HG03280 (cell line): Measurements from ENCODE around the gene ZER1.
"Not testable (repeated sequence)": the region's sequence is repeated elsewhere in the genome, so short reads cannot be mapped to it uniquely, and the experiment has no call there.

Experiments
- ATAC-seq: cut with Tn5 transposase; IDR thresholded peaks from one replicate; pipeline ENCODE4 v1.9.1; 2021; ENCODE audit warnings: mild to moderate bottlenecking, moderate library complexity; ENCODE audit not compliant: unreplicated experiment

ZER1 gene

DNA sequence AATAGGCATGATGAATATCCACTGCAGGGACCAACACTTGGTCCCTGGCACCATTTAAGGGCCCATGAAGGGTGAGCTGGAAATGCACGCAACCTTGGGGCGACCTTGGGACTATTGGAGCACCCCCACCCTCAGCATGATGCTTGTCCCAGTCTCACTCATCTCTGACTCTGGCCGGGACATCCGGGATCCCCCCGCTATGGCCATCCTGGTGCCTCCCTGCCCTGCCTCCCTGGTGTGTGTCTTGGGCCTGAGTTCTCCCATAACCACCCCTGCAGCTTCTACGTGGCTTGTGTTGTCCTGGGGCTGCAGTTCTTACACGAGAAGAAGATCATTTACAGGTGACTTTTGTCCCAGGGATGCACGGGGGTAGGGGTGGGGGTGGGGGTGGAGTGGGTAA is 53.7 kb downstream of the ZER1 start:
- ATAC-seq = no peak

DNA sequence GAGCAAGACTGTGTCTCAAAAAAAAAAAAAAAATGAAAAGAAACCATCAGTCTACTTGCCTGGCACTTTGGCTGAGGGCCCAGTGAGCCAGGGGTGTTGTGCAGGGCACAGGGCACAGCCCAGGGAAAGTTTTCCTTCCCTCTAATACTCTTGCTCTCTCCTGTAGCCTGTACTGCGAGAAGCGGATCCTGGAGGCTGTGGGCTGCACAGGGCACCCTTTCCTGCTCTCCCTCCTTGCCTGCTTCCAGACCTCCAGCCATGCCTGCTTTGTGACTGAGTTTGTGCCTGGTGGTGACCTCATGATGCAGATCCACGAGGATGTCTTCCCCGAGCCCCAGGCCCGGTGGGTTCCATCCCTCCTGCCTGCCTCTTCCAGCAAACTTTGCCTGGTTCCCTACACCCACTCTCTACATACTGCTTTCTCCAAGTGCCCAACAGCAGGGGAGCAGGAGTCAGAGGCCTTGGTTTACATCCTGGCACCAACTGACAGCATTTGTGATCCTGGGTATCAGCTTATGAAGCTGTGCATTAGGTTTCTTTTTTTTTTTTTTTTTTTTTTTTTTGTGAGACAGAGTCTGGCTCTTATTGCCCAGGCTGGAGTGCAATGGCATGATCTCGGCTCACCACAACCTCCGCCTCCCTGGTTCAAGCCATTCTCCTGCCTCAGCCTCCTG is 55.0 kb downstream of the ZER1 start:
- ATAC-seq = no peak

DNA sequence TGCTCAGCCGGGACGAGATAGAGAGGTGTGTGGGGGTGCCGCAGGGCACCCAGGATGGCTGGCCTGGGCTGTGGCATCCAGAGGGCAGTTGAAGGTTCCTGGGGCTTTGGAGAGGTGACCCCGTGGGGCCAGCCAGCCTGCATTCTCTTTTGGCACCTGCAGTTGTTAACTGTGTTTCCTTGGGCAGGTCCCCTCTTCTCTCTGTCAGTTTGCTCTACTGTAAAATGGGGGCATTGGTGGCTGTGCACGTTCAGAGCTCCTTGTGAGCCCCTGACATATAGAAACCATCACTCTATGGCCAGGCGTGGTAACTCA is 56.3 kb downstream of the ZER1 start:
- no peak for ATAC-seq

- no peak for ATAC-seq
These were observed 56.9 kb downstream of the ZER1 start for GRCh38 chr9:128714586-128715435.

GRCh38 chr9:128713941-128714573 is 57.7 kb downstream of the ZER1 start:
- no peak for ATAC-seq

DNA sequence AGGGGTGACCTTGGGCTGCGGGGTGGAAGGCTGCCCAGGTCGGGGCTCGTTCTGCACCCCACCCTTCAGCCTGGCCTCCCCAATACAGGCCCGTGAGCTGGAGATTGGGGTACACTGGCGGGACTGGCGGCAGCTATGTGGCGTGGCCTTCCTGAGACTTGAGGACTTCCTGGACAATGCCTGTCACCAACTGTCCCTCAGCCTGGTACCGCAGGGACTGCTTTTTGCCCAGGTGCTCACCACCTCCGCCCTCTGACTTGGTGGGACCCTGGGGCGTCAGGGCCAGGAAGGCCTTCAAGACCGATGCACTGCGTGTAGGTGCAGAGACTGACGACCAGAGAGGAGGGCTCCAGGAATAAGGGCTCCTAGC is 58.3 kb downstream of the ZER1 start:
- no peak for ATAC-seq

DNA sequence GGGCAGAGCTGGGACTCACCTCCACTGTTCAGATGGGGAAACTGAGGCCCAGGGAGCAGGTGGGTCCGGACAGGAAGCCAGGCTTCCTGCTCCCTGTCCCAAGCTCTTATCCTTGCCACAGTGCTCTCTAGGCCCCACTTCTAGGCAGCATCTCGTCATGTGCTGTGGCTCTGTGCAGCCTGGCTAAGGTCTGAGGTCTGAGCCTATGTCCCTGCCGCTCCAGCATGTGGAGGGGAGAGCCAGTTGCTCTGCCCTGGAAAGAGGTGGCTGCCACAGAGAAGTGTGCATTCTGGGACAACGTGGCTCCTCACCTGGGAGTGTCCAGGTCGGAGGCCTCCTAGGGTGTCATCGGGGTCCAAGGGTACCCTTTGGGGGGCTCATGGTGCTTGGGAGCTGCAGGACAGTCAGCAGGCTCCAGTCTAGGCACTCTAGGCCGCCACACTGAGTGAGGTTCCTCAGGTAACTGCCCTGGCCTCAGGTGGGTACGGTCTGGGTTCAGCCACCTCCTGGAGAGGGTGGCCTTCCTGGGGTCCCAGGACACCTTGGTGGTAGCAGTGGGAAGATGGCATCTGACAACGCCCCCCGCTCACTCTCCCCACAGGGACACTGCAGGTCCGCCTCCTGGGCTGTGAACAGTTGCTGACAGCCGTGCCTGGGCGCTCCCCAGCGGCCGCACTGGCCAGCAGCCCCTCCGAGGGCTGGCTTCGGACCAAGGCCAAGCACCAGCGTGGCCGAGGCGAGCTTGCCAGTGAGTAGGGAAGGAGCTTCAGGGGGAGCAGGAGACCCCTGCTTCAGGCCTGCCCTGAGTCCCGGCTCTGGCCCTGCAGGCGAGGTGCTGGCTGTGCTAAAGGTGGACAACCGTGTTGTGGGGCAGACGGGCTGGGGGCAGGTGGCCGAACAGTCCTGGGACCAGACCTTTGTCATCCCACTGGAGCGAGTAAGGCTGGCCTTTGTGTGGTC is 59.0 kb downstream of the ZER1 start:
- no peak for ATAC-seq

DNA sequence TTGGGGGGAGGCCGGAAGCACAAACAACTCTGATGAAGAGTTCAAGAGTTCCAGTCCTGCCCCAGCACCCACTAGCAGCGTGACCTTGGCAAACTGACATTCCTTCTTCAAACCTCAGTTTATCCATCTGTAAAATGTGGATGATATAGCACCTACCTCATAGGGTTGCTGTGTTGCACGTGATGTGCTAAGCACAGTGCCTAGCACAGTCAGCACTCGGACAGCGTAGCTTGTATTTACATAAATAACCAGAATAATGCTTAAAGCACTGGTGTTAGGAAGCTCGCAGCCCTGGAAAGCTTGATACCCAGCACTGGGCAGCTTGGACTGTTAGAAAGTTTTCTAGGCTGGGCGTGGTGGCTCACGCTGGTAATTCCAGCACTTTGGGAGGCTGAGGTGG is 64.3 kb downstream of the ZER1 start:
- ATAC-seq = no peak

DNA sequence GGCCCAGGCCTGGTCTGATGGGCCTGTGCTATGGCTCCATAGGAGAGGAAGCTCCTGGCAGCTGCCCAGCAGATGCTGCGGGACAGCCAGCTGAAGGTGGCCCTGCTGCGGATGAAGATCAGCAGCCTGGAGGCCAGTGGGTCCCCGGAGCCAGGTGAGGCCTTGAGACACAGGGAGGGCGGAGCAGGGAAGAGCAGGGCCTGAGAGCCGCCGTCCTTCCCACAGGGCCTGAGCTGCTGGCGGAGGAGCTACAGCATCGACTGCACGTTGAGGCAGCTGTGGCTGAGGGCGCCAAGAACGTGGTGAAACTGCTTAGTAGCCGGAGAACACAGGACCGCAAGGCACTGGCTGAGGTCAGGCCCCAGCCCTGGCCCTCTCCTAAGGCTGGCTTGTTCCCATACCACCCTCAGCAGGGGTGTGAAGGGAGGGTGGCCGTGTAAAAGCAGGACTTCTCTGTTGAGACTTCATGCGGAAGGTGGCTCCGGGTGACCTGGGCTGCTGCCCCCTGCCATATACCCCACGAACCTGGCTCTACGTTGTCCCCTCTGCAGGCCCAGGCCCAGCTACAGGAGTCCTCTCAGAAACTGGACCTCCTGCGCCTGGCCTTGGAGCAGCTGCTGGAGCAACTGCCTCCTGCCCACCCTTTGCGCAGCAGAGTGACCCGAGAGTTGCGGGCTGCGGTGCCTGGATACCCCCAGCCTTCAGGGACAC is 64.9 kb downstream of the ZER1 start:
- no peak for ATAC-seq

DNA sequence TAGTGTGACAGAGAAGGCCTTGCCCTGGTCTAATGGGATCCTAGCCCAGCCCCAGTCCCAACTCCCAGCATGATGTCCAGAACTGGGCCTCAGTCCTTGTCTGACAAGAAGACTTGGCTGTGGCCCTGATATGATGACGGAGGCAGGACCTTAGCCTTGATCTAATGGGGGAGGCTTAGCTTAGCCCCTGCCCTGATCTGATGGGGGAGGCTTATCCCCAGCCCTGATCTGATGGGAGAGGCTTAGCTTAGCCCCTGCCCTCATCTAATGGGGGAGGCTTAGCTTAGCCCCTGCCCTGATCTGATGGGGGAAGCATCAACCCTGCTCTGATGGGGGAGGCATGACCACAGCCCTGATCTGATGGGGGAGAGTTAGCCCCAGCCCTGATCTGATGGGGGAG is 65.7 kb downstream of the ZER1 start:
- ATAC-seq = no peak

GRCh38 chr9:128705051-128705965 is 66.4 kb downstream of the ZER1 start:
- no peak for ATAC-seq

DNA sequence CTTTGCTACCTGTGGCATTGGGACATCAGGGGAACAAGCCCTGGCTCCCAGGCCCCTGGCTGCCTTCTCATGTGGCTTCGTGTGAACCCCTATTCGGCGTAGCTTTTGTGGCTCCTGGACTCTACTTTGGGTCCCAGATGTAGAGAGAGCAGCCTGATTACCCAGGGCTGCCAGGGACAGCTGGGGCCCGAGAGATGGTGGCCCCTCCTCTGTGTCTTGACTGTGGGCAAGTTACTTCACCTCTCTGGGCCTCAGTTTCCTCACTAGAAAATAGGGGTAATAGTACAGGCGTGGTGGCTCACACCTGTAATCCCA is 67.4 kb downstream of the ZER1 start:
- ATAC-seq = no peak

- no peak for ATAC-seq
These were observed 67.9 kb downstream of the ZER1 start for GRCh38 chr9:128703616-128704355.

GRCh38 chr9:128702949-128703615 is 68.6 kb downstream of the ZER1 start:
- ATAC-seq = no peak

DNA sequence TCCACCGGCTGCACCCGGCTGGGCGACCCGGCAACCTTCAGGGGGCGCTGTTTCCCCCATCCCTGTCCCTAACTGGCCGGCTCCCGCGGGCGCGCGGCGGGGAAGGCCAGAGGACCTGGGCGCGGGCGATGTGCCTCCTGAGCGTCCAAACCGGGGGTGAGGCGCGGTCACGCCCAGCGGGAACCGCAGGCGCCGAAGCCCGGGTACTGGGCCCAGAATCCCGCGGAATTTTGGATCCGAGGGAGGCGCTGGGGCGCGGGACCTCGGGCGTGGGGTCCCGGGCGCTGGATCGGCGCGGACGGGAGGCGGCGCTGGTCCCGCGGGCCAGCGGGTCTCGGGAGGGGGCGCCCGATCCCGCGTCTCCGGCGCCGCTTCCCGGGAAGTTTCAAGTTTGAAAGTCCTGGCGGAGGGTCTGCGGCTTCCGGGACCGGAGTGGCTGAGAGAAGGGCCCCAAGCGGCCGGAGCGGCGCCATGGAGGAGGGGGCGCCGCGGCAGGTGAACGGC is 69.2 kb downstream of the ZER1 start, which contains the start of gene PKN3:
Gene PKN3 (plus strand): TSS at position 59 of the 504 bp plus-strand sequence. CDS start 413 bp downstream, at position 472.
- peak; percentile 77 for ATAC-seq

DNA sequence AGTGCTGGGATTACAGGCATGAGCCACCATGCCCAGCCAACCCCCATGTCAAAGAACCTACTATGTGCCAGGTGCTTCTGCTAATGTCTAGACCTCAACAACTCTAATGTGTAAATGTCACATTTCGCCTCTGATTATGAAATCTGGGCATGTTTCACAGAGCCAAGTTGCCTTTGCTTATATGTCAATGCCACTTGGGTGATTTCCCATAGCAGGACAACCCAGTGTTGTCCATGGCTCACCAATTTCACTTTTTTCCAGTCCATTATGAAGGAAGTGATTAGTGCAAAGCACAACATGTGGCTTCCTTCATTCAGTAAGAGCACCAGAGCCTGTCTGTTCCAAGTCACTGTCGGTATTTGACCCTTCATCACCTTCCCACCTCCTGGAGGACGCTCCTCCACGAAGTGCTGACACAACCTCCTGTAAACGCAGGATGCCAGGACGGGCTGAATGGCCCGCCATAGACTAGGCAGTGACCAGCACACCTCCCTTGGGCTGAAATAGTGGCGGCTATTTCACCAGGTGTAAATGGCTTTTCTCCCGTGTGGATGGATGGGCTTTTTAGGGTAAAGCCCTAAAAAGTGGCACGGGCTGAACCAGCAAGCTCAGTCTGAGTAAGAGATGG is 70.4 kb downstream of the ZER1 start:
- ATAC-seq = no peak

GRCh38 chr9:128699096-128699795 is 72.5 kb downstream of the ZER1 start:
- ATAC-seq = not testable (repeated sequence)
